Upper lobe of left lung (tissue), 6 donors: ENCODE data around the gene MYT1. TPM values are rescaled to one million over a fixed set of nuclear protein-coding genes. Genes with fewer than 3 reads are reported as not detected.

Source experiments
- ATAC-seq, 2 donors: fragments of 200-7000 bp; cut with Tn5 transposase; one replicate each; pipeline ENCODE4 v1.9.1; 2022; ENCODE audit warnings: mild to moderate bottlenecking in 2 of 2, moderate library complexity in 2 of 2; ENCODE audit not compliant: low FRiP score in 2 of 2
- DNase-seq, 2 donors: peaks; one replicate each; pipeline ENCODE4 v3.0.0-alpha.2; 2019 to 2020
- H3K27ac ChIP-seq, 4 donors: fragments of 200-600 bp; sonication (generic); one replicate each; pipeline ENCODE4 v1.5.1; 2016 to 2019
- H3K27me3 ChIP-seq, 4 donors: fragments of 200-600 bp; sonication (generic); one replicate each; pipeline ENCODE4 v1.5.1; 2017 to 2019
- H3K36me3 ChIP-seq, 4 donors: fragments of 200-600 bp; sonication (generic); one replicate each; pipeline ENCODE4 v1.5.1; 2016 to 2019
- H3K4me1 ChIP-seq, 4 donors: fragments of 200-600 bp; sonication (generic); one replicate each; pipeline ENCODE4 v1.5.1; 2018 to 2019
- H3K4me3 ChIP-seq, 4 donors: fragments of 200-600 bp; sonication (generic); one replicate each; pipeline ENCODE4 v1.5.1; 2017 to 2019; ENCODE audit warnings: mild to moderate bottlenecking in 2 of 4, moderate library complexity in 1 of 4
- H3K9me3 ChIP-seq, 4 donors: fragments of 200-600 bp; sonication (generic); one replicate each; pipeline ENCODE4 v1.5.1; 2018 to 2019
- EP300 ChIP-seq, 4 donors: sonication (generic); formaldehyde crosslinking; IDR thresholded peaks; one replicate each; pipeline ENCODE4 v1.5.1; 2017; ENCODE audit warnings: antibody characterized with exemption in 4 of 4, control low read depth in 2 of 4
- POLR2A ChIP-seq, 4 donors: fragments of 450-650 bp; IDR thresholded peaks; one replicate each; pipeline ENCODE4 v1.5.1; 2016 to 2017; ENCODE audit warnings: antibody characterized with exemption in 4 of 4, mild to moderate bottlenecking in 2 of 4
- POLR2AphosphoS5 ChIP-seq, 2 donors: sonication (generic); formaldehyde crosslinking; IDR thresholded peaks; one replicate each; pipeline ENCODE4 v1.5.1; 2017; ENCODE audit warnings: antibody characterized with exemption in 2 of 2
- whole genome bisulfite sequencing, 2 donors: methylation state at CpG; one replicate each; pipeline ENCODE4 v1.1.5; 2017 to 2018; 5-methylcytosine and 5-hydroxymethylcytosine counted together
- total RNA-seq, 6 donors: library from RNA; depleted of rRNA in 4 of 6; stranded (reverse); fragments of >200 nt in 4 of 6; gene quantifications; one replicate each; pipeline versions ENCODE4 v1.1.0 to v1.2.1, GENCODE V29; 2016 to 2021
- TF ChIP-seq, protein P1 (sequence below), 6 experiments: fragments of 450-650 bp in 4 of 6; fragments of 200-600 bp in 2 of 6; sonication (generic) in 2 of 6; IDR thresholded peaks; one replicate each; pipeline ENCODE4 v1.5.1; 2016 to 2019; ENCODE audit warnings: antibody characterized with exemption in 6 of 6
- donor health status: DM: no; HTN: no; CAD: no; lungs with moderate emphysema.
- donor health status: DM: no; HTN: yes; CAD: no; lungs with severe emphysema.

MYT1 gene
- total RNA-seq, 6 donors from 2014 or later, result 0.09 to 3.1 TPM; not detected in 4

DNA sequence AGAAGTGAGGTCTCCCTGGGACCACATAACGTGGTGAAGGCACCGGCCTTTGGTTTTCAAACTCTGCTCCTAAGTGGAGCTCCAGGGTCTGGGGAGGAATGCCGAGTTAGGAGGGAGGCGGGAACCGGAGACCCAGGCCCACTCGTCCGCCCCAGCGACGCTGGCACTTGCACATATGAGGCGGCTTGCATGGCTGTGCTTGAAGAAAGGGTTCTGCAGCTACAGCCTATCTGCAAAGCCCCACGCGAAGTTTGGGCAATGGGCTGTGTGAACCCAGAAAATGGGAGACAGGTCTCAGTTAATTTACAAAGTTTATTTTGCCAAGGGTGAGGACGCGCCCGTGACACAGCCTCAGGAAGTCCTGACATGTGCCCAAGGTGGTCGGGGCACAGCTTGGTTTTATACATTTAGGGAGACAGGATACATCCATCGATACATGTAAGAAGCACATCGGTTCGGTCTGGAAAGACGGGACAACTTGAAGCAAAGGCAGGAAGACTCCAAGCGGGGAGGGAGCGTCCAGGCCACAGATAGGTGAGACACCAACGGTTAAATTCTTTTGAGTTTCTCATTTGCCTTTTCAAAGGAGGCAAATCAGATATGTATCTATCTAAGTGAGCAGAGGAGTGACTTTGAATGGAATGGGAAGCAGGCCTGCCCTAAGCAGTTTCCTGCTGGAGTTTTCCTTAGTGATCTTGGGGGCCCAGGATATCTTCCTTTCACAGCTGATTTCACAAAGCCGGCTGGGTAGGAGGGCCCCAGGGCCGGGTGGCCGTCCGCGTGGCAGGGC lies 90.5 kb downstream of the MYT1 start:
- peaks cover 14 to 31% (median 21%) of the 10 kb centered on the region in 4 donors for H3K4me1 ChIP-seq
- no peaks in the 10 kb centered on the region for H3K9me3 ChIP-seq
- no peaks in the 10 kb centered on the region for H3K27me3 ChIP-seq
- ATAC-seq, result no peak
- no peaks in the 10 kb centered on the region for H3K36me3 ChIP-seq
- 77 to 79% methylated on average over 26 to 28 of the region's 28 CpGs for WGBS, 2 donors
- peak overlapping the region; percentile 87 to 93 (median 90) for H3K27ac ChIP-seq
- peak overlapping the region; percentile 26 to 99 (median 98) for H3K4me3 ChIP-seq
- DNase-seq, result peak in 1 of 2 donors; percentile 65
- no peak for TF ChIP-seq POLR2AphosphoS5 (IDR thresholded peaks at IDR 0.05)
- no peak for TF ChIP-seq POLR2A (IDR thresholded peaks at IDR 0.05)

DNA sequence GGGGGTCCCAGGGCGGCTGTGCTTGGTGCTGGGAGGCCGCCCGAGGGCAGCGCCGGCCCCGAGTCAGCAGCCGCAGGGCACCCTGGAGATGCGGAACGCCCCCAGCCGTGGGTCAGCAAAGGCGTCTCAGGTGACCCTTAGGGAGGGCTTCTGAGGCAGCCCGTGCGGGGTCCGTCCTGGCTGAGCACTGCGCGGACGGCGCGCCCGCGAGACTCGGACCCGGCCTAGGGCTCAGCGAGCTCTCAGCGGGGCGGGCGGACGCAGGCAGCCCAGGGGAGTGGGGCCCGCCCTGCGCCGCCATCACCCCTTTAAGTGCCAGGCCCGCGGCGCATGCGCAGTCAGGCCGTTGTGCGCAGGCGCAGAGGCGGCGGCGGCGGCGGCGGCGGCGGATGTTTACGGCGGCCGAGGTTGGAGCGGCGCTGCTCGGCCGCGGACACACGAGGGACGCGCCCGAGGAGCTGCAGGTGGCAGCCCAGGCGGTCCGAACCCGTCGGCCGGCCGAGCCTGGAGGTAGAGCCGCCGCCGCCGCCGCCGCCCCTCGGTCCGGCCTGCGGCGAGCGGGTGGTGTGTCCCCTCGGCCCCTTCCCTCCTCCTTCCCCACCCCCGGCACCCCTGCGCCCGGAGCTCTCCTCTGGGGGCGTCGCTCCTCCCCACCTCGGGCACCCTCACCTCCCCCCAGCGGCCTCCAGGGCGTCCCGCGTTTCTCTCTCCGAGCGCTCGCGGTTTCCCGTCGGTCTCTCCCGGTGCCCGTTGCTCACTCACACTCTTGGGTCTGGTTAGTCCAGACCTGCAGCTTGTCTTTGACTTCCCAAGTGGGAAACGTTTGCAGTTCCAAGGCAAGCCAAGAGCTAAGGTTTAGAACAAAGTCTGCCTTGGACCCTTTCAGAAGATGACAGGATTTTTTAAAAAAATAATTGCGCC lies 91.4 kb downstream of the MYT1 start, which contains the start of gene PCMTD2:
Gene PCMTD2 (plus strand): TSS at position 388 of the 921 bp plus-strand sequence. CDS start 4,218 bp downstream, outside the sequence.
- 0% methylated on average over 14 to 51 of the region's 96 CpGs for WGBS, 2 donors
- peak; percentile 85 to 97 for ATAC-seq
- Histone ChIP-seq H3K36me3 (no peaks in the 10 kb centered on the region), H3K27me3 (no peaks in the 10 kb centered on the region), H3K4me1 (peaks cover 18 to 40% (median 27%) of the 10 kb centered on the region in 4 donors), H3K4me3 (peak within 1 kb of the TSS; percentile 90 to 99 (median 98)), H3K9me3 (no peaks in the 10 kb centered on the region), H3K27ac (peak within 1 kb of the TSS; percentile 87 to 93 (median 90))
- TF ChIP-seq POLR2A (IDR thresholded peaks at IDR 0.05) (peak in 2 of 4 donors; percentile 28 to 88), EP300 (IDR thresholded peaks at IDR 0.05) (no peak), POLR2AphosphoS5 (IDR thresholded peaks at IDR 0.05) (peak in 1 of 2 donors; percentile 89)
- TF ChIP-seq, protein P1, sequence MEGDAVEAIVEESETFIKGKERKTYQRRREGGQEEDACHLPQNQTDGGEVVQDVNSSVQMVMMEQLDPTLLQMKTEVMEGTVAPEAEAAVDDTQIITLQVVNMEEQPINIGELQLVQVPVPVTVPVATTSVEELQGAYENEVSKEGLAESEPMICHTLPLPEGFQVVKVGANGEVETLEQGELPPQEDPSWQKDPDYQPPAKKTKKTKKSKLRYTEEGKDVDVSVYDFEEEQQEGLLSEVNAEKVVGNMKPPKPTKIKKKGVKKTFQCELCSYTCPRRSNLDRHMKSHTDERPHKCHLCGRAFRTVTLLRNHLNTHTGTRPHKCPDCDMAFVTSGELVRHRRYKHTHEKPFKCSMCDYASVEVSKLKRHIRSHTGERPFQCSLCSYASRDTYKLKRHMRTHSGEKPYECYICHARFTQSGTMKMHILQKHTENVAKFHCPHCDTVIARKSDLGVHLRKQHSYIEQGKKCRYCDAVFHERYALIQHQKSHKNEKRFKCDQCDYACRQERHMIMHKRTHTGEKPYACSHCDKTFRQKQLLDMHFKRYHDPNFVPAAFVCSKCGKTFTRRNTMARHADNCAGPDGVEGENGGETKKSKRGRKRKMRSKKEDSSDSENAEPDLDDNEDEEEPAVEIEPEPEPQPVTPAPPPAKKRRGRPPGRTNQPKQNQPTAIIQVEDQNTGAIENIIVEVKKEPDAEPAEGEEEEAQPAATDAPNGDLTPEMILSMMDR (IDR thresholded peaks at IDR 0.05), result peak in 1 of 6 experiments; percentile 34
- peak; percentile 82 to 97 for DNase-seq

DNA sequence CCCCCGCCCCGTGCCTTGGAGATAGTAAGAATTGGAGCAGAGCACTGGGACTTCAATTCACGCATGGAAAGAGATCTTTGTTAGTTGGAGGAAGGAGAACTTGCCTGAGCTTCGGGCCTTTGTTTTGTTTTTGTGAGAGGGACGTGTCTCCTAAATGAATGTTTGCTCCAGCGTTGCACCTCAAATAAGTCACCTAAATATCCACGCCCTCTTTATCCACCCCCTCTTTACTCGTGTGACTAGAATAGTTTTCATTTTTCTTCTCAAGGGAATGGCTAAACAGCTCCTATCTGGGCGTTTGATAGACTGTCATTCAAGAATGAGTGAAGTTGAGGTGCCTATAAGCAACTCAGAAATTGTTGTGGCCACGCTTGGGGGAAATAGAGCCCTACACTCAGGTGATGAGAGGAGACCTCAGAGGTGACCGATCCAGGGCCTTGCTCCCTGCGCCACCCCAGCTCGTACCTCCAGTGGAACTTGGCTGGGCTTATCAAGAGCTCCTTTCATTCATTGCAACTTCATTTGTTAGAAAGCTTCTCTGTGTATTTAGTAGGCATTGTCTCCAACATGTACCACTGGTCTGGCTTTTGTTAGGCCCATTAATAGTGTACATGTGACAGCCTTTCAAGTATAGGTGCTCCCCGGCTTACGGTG lies 92.2 kb downstream of the MYT1 start:
- peak overlapping the region; percentile 87 to 93 (median 90) for H3K27ac ChIP-seq
- ATAC-seq (no peak), DNase-seq (no peak)
- no peaks in the 10 kb centered on the region for H3K36me3 ChIP-seq
- WGBS, 2 donors, result 23 to 28% methylated on average over 15 of the region's 15 CpGs
- no peak for TF ChIP-seq EP300 (IDR thresholded peaks at IDR 0.05)
- TF ChIP-seq POLR2AphosphoS5 (IDR thresholded peaks at IDR 0.05), result no peak
- no peak for TF ChIP-seq POLR2A (IDR thresholded peaks at IDR 0.05)
- TF ChIP-seq, protein P1 (IDR thresholded peaks at IDR 0.05), result no peak
- peaks cover 23 to 47% (median 32%) of the 10 kb centered on the region in 4 donors for H3K4me1 ChIP-seq
- no peaks in the 10 kb centered on the region for H3K27me3 ChIP-seq
- peak overlapping the region; percentile 90 to 99 (median 98) for H3K4me3 ChIP-seq
- no peaks in the 10 kb centered on the region for H3K9me3 ChIP-seq

DNA sequence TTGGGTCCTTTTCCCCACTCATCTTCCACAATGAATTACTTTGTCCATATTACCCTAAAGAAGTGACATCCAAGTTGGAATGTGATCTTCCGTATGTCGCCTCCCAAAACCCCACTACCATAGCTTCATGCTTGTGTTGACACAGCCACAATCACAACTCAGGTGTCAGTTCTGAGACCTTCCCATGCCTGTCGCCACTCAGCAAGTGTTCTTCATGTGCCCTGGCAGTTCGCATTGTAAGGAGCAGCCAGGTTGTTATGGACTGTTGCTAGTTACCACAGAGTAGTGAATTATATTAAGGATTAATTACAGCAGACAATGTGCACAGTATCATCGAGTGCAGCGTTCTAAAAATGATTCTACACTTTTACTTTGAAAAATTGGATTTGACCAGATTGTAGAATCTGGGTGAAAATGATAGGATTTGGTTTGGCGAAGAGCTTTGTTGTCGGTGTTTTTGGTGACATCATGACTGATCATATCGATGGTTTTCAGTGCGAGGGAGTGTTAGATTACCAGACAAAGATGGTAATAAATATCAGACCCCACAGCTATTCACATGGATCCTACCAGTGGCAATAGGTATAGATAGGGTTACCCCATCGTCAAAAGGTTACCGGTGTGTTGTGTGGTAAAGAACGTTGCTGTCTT lies 93.0 kb downstream of the MYT1 start:
- TF ChIP-seq EP300 (IDR thresholded peaks at IDR 0.05) (no peak), POLR2A (IDR thresholded peaks at IDR 0.05) (no peak), POLR2AphosphoS5 (IDR thresholded peaks at IDR 0.05) (no peak)
- TF ChIP-seq, protein P1 (IDR thresholded peaks at IDR 0.05), result no peak
- Histone ChIP-seq H3K4me1 (peaks cover 23 to 54% (median 34%) of the 10 kb centered on the region in 4 donors), H3K4me3 (peak overlapping the region in 2 of 4 donors; percentile 99), H3K36me3 (no peaks in the 10 kb centered on the region), H3K9me3 (no peaks in the 10 kb centered on the region), H3K27me3 (no peaks in the 10 kb centered on the region), H3K27ac (no peak overlapping the region)
- WGBS, 2 donors, result 89 to 91% methylated on average over 13 of the region's 13 CpGs
- no peak for ATAC-seq
- DNase-seq, result no peak
